NCI-H2196 (cell line): ENCODE results near the gene BMPER.

Experiments used
- DNase-seq: peaks from one replicate; lab custom pipeline; 2025; ENCODE audit not compliant: unreplicated experiment; lab: John Stamatoyannopoulos, UW

Gene BMPER

DNA sequence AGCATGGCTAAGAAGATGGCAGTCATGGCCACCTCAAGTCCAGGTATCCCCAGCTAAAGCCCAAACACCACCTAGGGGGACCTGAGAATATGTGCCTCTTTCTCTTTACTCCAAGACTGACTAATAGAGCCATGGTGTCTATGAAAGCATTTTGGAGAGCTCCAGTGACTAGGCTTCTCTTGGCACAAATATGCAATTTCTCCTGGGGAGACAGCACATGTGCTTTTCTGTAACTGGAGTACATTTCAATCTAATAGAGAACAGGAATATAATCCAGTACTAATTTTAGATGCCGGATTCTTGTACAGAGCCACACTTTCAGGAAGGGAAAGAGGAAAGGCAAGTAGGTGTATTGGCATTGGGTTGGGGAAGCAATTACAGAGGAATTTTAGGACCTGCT lies 260.1 kb downstream of the BMPER start:
- no peak for DNase-seq

DNA sequence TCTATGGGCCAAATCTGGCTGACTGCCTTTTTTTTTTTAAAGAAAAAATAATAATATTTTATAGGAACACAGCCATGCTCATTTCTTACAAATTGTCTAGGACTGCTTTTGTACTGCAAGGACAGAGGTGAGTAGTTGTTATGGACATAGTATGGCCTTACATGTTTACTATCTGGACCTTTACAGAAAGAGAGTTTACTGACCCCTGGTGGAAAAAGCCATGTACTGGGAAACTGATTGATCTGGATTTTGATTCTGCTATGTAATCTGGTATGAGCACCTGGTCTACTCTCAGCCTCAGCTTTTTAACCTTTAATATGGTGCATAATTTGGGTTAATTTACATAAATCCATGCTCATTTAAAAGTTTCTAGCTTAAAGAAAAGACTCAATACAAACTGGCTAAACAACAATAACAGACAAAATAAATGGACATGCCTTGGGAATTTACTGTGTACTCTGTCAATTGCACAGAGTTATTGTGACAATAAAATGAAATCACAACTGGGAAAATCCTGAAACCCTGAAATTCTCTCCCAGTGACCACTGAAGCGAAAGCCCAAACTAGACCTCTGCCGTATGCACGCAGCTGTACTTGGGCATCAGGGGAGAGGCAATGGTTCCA lies 260.7 kb downstream of the BMPER start:
- peak; percentile 20 for DNase-seq

DNA sequence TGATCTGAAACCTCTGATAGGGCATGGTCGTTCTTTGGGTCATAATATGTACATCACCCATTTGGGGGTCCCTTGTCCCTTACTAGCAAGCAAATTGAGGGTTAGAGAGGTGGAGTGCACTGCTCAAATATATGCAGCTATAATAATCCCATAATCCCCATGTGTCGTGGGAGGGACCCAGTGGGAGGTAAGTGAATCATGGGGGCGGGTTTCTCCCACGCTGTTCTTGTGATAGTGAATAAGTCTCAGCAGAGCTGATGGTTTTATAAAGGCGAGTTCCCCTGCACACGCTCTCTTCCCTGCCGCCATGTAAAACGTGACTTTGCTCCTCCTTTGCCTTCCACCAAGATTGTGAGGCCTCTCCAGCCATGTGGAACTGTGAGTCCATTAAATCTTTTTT lies 262.7 kb downstream of the BMPER start:
- DNase-seq, result no peak

DNA sequence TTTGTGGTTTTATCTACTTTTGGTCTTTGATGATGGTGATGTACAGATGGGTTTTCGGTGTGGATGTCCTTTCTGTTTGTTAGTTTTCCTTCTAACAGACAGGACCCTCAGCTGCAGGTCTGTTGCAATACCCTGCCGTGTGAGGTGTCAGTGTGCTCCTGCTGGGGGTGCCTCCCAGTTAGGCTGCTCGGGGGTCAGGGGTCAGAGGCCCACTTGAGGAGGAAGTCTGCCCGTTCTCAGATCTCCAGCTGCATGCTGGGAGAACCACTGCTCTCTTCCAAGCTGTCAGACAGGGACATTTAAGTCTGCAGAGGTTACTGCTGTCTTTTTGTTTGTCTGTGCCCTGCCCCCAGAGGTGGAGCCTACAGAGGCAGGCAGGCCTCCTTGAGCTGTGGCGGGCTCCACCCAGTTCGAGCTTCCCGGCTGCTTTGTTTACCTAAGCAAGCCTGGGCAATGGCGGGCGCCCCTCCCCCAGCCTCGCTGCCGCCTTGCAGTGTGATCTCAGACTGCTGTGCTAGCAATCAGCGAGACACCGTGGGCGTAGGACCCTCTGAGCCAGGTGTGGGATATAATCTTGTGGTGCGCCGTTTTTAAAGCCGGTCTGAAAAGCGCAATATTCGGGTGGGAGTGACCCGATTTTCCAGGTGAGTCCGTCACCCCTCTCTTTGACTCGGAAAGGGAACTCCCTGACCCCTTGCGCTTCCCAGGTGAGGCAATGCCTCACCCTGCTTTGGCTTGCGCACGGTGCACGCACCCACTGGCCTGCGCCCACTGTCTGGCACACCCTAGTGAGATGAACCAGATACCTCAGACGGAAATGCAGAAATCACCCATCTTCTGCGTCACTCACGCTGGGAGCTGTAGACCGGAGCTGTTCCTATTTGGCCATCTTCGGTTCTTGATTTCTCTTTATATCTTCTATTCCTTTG lies 269.6 kb downstream of the BMPER start:
- peak; percentile 15 for DNase-seq

DNA sequence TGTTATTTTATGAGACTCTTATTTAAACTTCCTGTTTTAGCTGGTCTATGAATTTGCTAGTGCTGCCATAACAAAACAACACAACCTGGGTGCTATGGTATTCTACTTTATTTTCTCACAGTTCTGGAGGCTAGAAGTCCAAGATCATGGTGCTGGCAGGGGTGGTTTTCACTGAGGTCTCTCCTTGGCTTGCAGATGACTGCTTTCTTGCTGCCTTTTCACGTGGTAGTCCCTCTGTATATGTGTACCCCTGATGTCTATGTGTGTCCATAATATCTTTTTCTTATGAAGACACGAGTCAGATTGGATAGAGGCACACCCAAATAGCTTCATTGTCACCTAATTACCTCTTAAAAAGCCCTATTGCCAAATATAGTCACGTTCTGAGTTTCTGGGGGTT lies 270.5 kb downstream of the BMPER start:
- no peak for DNase-seq

DNA sequence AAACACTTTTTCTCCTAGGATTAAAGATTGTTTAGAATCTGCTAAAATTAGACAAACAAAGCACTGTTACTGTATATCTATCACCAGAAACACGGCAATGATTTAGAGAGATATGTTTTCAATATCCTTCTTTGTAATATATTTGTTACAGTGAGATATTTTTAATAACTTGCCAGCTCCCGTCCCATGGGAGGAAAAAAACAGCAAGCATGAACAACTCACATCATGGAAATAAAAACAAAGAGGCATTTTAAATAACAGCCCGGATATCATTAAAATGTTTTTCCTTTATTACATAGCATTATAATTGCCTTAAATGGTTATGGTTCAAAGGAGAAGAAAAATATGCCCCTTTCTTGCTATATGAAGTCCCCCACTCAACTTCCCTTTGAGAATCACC lies 272.1 kb downstream of the BMPER start:
- DNase-seq, result no peak

DNA sequence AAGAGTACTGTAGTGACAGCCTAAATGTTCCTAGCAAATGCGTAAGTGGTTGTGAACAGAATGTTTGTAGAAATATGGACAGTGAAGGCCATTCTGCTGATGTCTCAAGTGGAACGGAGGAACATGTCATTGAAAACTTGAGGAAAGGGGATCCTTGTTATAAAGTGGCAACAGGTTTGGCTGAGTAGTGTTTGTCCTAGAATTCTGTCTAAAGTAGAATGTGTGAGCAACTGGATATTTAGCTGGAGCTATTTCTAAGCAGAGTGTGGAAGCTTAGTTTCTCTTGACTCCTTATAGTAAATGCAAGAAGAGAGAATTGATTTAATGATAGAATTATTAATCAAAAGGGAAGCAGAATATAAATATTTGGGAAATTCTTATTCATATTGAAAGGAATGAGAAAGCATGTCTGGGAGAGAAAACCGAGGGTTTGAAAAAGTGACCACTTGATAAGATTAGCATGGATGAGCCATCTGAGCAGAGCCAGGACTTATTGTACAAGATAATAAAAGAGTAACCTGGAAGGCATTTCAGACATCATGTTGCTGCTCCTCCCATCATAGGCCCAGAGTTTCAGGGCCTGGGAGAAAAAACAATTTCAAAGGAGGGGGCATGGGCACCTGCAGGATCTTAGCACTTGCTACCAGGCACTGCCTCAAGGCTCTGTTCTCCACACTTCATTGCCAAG lies 276.1 kb downstream of the BMPER start:
- no peak for DNase-seq

DNA sequence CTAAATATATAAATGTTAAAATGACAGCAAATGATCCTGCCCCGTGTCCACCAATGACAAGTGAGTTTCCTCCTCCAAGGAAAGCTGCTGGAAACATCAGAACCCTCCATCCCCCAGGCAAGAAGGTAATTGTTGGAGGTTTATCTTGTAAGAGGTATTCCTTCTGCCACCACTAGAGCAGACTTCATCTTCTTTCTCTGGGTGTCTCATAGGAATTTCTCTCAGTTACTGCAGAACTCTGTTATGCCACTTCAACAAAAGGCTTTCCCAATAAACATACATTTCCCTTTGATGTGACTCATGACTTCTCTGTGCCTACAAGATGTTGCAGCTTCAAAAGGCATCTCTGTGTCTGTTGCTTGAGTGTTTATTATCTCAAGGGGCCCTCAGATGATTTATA lies 279.1 kb downstream of the BMPER start:
- no peak for DNase-seq

DNA sequence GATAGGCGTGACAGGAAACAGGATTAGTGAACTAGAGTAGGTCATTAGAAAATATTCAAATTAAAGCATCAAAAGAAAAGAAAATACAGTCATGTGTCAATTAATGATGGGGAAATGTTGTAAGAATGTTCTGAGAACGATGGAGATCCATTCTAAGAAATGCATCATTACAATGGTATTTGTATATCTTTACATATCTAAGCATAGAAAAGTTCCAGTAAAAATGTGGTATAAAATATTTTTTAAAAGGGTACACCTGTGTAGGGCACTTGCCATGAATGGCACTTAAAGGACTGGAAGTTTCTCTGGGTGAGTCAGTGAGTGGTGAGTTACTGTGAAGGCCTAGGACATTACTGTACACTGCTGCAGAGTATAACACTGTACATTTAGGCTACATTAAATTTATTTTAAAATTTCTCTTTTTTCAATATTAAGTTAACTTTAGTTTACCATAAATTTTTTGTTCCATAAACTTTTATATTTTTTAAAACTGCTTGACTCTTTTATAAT lies 282.5 kb downstream of the BMPER start:
- DNase-seq, result no peak

DNA sequence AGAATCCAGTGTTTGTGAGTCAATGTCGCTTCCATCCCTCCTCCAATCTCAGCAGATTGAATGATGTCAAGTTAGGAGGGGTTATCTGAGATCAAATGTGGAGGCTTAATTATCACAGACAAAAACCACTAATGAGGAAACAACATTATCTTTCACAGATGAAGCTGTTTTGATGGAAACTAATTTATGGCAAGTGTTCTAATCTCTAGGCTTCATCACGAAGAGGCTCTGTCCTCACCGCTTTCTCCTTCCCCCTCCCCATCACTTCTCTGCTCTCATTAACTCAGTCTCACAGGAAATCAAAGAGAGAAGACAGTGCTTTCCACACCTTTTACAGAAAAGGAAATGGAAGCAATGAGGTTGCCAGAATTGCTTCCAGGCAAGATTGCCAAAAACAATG lies 283.7 kb downstream of the BMPER start:
- DNase-seq, result no peak

DNA sequence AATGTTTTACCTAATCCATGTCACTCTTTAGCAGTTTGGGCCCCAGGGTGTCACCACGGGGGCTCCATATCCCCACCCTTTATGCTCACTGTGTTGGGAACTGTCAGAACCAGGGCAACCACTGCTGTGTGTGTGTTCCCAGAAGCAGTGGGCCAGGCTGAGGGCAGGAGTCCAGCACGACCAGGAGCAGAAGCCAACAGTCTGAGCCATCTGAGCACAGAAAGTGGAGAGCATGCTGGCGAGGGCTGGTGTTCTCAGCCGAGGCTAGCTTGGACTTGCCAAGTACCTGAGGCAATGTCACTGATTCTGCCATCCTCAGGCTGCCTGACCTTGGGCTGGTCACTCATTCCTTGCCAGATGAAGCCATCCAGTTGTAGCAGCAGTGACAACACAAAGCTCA lies 285.0 kb downstream of the BMPER start:
- no peak for DNase-seq

DNA sequence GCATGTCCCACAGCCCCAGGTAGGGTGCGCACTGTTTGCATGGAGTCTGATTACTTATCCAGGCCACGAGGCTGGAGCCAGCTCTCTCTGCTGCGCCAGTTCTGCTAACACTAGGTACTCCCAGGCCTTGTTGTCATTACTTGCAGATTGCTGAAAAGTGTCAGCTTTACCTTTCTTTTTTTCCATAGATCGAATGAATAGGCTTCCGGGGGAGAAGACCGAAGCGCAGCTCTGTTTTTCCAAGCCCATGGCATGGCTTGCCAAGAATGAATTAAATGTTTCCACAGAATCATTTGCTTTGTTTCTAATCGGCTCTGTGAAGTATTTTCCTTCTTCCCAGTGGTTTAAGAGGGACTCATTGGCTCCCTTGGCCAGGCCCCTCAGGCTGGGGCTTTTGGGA lies 285.8 kb downstream of the BMPER start:
- DNase-seq, result no peak

DNA sequence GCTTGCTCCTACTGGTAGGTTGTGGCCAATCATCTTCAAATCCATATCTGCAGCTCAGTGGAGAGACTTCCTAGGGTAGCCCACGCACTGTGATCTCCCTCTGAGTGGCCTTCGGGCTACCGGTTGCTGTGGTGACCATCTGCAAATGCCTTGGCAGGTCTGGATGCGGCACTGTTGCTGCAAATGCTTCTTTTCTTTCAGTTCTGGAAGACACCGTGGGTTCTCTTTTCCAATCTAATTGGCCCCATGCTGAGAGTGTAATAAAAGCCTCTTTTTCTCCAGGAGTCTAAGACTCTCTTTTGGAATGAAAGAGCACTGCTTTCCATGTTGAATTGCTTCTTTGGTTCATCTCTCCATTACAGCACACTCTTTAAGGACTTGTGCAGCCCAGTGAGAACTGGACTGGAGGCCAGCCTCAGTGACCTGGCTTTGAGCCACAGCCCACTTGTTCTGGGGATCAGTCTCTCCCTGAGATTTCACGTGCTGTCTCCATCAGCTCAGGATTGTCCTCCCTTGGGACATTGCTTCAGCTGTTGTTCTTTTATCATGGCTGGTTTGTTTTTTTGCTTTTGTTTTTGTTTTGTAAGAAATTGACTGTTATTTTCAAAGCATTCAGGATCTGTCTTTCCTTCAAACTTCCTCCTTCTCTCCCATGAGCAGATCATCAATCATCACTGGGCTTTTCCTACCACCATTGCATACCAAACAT lies 286.6 kb downstream of the BMPER start:
- DNase-seq, result no peak

DNA sequence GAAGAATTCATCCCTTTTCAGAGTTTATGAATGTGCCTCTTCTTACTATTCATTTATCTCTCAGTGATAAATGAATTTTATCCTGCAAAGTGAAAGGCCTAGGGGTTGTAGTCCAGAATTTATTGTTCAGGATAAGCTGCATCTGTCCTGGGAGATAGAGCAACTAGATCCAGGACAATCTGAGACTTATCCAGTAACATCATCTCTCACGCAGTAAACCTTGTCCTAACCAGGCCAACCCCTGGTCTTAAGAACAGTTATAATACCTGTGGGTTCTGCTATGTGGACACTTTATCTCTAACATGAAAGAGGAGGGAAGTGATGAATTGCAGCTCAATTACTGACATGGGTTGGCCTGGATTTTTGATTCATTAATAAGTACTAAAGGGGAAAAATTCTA lies 287.6 kb downstream of the BMPER start:
- DNase-seq, result no peak

DNA sequence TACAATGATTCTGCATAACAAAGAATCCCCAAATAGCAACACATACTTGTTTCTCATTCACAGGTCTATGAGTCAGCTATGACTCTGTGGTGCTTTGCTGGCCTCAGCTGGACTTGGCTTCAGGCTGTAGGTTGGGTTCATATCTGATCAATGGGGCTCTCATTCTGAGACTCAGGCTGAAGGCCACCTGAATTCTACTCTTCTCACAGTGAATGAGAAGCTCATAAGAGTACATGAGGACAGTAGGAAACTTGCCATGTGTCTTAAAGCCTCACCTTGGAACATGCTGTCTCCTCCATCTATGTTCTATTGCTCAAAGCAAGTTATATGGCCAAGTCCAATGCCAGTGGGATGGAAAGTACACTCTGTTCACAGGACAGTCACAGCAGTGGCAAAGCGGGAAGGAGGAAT lies 292.9 kb downstream of the BMPER start:
- DNase-seq, result no peak
